H9 (cell line): ENCODE measurements around the gene DPYSL3. TPM values are rescaled to one million over a fixed set of nuclear protein-coding genes. Genes with fewer than 3 reads are reported as not detected.

Experiments used
- DNase-seq: peaks from one replicate; pipeline ENCODE4 v3.0.0-alpha.2; 2017
- H2AFZ ChIP-seq: one replicate; pipeline ENCODE4 v1.6.1; 2013; ENCODE audit warnings: mild to moderate bottlenecking, low read length, control low read depth, moderate library complexity
- H2AK5ac ChIP-seq: 2 replicates; pipeline ENCODE4 v1.6.1; 2013; ENCODE audit warnings: low read length, control low read depth, mixed read lengths; ENCODE audit not compliant: insufficient read length
- H2BK120ac ChIP-seq: one replicate; pipeline ENCODE4 v1.6.1; 2013; ENCODE audit warnings: low read depth, mild to moderate bottlenecking, low read length, control low read depth, inconsistent platforms; ENCODE audit not compliant: poor library complexity, severe bottlenecking
- H2BK12ac ChIP-seq: 2 replicates; pipeline ENCODE4 v1.6.1; 2013; ENCODE audit warnings: low read length, control low read depth, mixed read lengths, low read depth; ENCODE audit not compliant: insufficient read length
- H2BK15ac ChIP-seq: 2 replicates; pipeline ENCODE4 v1.6.1; 2013; ENCODE audit warnings: low read depth, low read length, control low read depth
- H2BK20ac ChIP-seq: one replicate; pipeline ENCODE4 v1.6.1; 2013; ENCODE audit warnings: low read depth, mild to moderate bottlenecking, low read length, control low read depth, inconsistent platforms; ENCODE audit not compliant: poor library complexity, severe bottlenecking
- H2BK5ac ChIP-seq: 2 replicates; pipeline ENCODE4 v1.6.1; 2013; ENCODE audit warnings: low read length, control low read depth, mixed read lengths; ENCODE audit not compliant: insufficient read length
- H3K14ac ChIP-seq: 2 replicates; pipeline ENCODE4 v1.6.1; 2013; ENCODE audit warnings: low read length, control low read depth; ENCODE audit not compliant: insufficient read depth
- H3K18ac ChIP-seq: 2 replicates; pipeline ENCODE4 v1.6.1; 2013; ENCODE audit warnings: low read depth, mild to moderate bottlenecking, mixed read lengths, low read length, control low read depth; ENCODE audit not compliant: insufficient read length
- H3K23ac ChIP-seq: 2 replicates; pipeline ENCODE4 v1.6.1; 2013; ENCODE audit warnings: low read length, control low read depth, mixed read lengths, low read depth; ENCODE audit not compliant: insufficient read length
- H3K23me2 ChIP-seq: 2 replicates; pipeline ENCODE4 v1.6.1; 2013; ENCODE audit warnings: low read depth, mild to moderate bottlenecking, mixed read lengths, low read length, control low read depth; ENCODE audit not compliant: insufficient read length, poor library complexity, severe bottlenecking
- H3K27ac ChIP-seq: 2 replicates; pipeline ENCODE4 v1.5.1; 2013; ENCODE audit warnings: low read length, control low read depth, mixed read lengths, low read depth; ENCODE audit not compliant: insufficient read length
- H3K27me3 ChIP-seq: 2 replicates; pipeline ENCODE4 v1.6.1; 2013; ENCODE audit warnings: low read length, control low read depth, inconsistent platforms; ENCODE audit not compliant: insufficient read depth
- H3K4ac ChIP-seq: 2 replicates; pipeline ENCODE4 v1.6.1; 2013; ENCODE audit warnings: low read depth, mild to moderate bottlenecking, control low read depth, inconsistent platforms, low read length, moderate library complexity
- H3K4me1 ChIP-seq: 2 replicates; pipeline ENCODE4 v1.6.1; 2013; ENCODE audit warnings: low read length, control low read depth, inconsistent platforms; ENCODE audit not compliant: insufficient read depth
- H3K4me2 ChIP-seq: 2 replicates; pipeline ENCODE4 v1.6.1; 2013; ENCODE audit warnings: low read length, control low read depth, mixed read lengths; ENCODE audit not compliant: insufficient read length, insufficient read depth
- H3K56ac ChIP-seq: 2 replicates; pipeline ENCODE4 v1.6.1; 2013; ENCODE audit warnings: low read depth, mild to moderate bottlenecking, mixed read lengths, low read length, control low read depth; ENCODE audit not compliant: insufficient read length
- H3K79me1 ChIP-seq: 2 replicates; pipeline ENCODE4 v1.6.1; 2013; ENCODE audit warnings: low read depth, mild to moderate bottlenecking, moderate library complexity, low read length, control low read depth, inconsistent platforms; ENCODE audit not compliant: insufficient read depth, poor library complexity, severe bottlenecking
- H3K79me2 ChIP-seq: 2 replicates; pipeline ENCODE4 v1.6.1; 2013; ENCODE audit warnings: low read length, control low read depth, inconsistent platforms; ENCODE audit not compliant: insufficient read depth
- H3K9ac ChIP-seq: 2 replicates; pipeline ENCODE4 v1.6.1; 2013; ENCODE audit warnings: low read length, control low read depth, mixed read lengths; ENCODE audit not compliant: insufficient read length; ENCODE audit errors: extremely low read depth
- H3K9me3 ChIP-seq: one replicate; pipeline ENCODE4 v1.6.1; 2013; ENCODE audit warnings: low read depth, low read length, inconsistent platforms; ENCODE audit not compliant: control insufficient read depth
- H3T11ph ChIP-seq: one replicate; pipeline ENCODE4 v1.6.1; 2013; ENCODE audit warnings: mild to moderate bottlenecking, low read length, control low read depth, inconsistent platforms
- H4K20me1 ChIP-seq: one replicate; pipeline ENCODE4 v1.6.1; 2013; ENCODE audit not compliant: control insufficient read depth, insufficient read length, insufficient read depth
- H4K5ac ChIP-seq: 2 replicates; pipeline ENCODE4 v1.6.1; 2013; ENCODE audit warnings: low read depth, mild to moderate bottlenecking, mixed read lengths, low read length, control low read depth; ENCODE audit not compliant: insufficient read length
- H4K8ac ChIP-seq: replicated peaks from 2 replicates; pipeline ENCODE4 v1.6.1; 2013; ENCODE audit warnings: low read length, control low read depth, mixed read lengths, low read depth; ENCODE audit not compliant: insufficient read length
- H4K91ac ChIP-seq: 2 replicates; pipeline ENCODE4 v1.6.1; 2013; ENCODE audit warnings: low read depth, mild to moderate bottlenecking, moderate library complexity, mixed read lengths, low read length, control low read depth; ENCODE audit not compliant: insufficient read length
- H3K27ac Mint-ChIP-seq, 3 experiments: 2 replicates in 2 of 3; 3 replicates in 1 of 3; pipeline ENCODE4 v1.8.0; 2020 to 2021; ENCODE audit warnings: mixed read lengths in 3 of 3, mild to moderate bottlenecking in 1 of 3, moderate library complexity in 1 of 3
- H3K27me3 Mint-ChIP-seq: 2 replicates; pipeline ENCODE4 v1.8.0; 2021; ENCODE audit warnings: low read depth, mild to moderate bottlenecking, moderate library complexity, mixed read lengths
- H3K36me3 Mint-ChIP-seq, 3 experiments: 2 replicates in 2 of 3; 3 replicates in 1 of 3; pipeline ENCODE4 v1.8.0; 2020 to 2021; ENCODE audit warnings: low read depth in 3 of 3, mixed read lengths in 3 of 3; ENCODE audit not compliant: insufficient read depth in 1 of 3
- H3K4me1 Mint-ChIP-seq, 2 experiments: 2 replicates each; pipeline ENCODE4 v1.8.0; 2020; ENCODE audit warnings: mixed read lengths in 2 of 2
- H3K4me3 Mint-ChIP-seq, 2 experiments: 2 replicates in 1 of 2; 3 replicates in 1 of 2; pipeline ENCODE4 v1.8.0; 2020 to 2021; ENCODE audit warnings: mild to moderate bottlenecking in 2 of 2, mixed read lengths in 2 of 2, moderate library complexity in 1 of 2
- H3K9me3 Mint-ChIP-seq, 2 experiments: 2 replicates in 1 of 2; 3 replicates in 1 of 2; pipeline ENCODE4 v1.8.0; 2020; ENCODE audit warnings: mild to moderate bottlenecking in 2 of 2, mixed read lengths in 2 of 2, moderate library complexity in 1 of 2
- WGBS: extraction: QIAGEN DNeasy Blood & Tissue Kit; methylation state at CpG from one replicate; pipeline ENCODE4 v1.1.7; 2013; ENCODE audit warnings: missing lambda C conversion rate, low lambda C conversion rate, mixed read lengths; ENCODE audit not compliant: insufficient read length; ENCODE audit errors: extremely low coverage; 5-methylcytosine and 5-hydroxymethylcytosine counted together
- total RNA-seq: library from RNA; stranded (reverse); gene quantifications from 2 replicates; pipeline ENCODE4 v1.2.1, GENCODE V29; 2021
- TF ChIP-seq, protein P1 (sequence below): fragments of 200-600 bp; sonication (generic); conservative IDR thresholded peaks from 3 replicates; pipeline ENCODE4 v1.8.0; 2021; ENCODE audit warnings: antibody characterized with exemption, mild to moderate bottlenecking

The DPYSL3 gene
- total RNA-seq, 1 experiment from 2014 or later = 515 TPM

DNA sequence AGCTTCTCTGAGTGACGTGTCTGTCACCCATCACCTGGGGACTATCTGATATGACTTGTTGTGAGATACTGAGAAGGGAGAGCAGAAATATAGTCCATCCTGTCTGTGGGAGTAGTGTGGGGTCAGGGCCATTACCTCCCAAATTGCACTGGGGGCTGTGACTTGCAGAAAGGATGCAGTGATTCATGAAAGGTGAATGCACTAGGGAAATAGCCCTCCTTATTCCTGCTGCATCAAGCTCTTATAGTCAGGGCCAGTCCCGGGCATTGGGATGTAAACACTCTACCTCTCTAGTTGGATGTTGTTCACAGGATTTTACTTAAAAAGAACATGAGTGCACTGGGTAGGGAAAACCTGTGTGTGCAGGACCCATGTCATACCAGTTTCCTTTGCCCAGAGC lies 150.3 kb downstream of the DPYSL3 start:
- no peak overlapping the region for H2BK20ac ChIP-seq
- peaks cover 2% of the 10 kb centered on the region in 2 experiments; a peak in 2 of 4 replicates for H3K4me1 Mint-ChIP-seq
- DNase-seq = no peak
- TF ChIP-seq, protein P1, sequence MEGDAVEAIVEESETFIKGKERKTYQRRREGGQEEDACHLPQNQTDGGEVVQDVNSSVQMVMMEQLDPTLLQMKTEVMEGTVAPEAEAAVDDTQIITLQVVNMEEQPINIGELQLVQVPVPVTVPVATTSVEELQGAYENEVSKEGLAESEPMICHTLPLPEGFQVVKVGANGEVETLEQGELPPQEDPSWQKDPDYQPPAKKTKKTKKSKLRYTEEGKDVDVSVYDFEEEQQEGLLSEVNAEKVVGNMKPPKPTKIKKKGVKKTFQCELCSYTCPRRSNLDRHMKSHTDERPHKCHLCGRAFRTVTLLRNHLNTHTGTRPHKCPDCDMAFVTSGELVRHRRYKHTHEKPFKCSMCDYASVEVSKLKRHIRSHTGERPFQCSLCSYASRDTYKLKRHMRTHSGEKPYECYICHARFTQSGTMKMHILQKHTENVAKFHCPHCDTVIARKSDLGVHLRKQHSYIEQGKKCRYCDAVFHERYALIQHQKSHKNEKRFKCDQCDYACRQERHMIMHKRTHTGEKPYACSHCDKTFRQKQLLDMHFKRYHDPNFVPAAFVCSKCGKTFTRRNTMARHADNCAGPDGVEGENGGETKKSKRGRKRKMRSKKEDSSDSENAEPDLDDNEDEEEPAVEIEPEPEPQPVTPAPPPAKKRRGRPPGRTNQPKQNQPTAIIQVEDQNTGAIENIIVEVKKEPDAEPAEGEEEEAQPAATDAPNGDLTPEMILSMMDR = no peak
- H3K4me1 ChIP-seq = no peaks in the 10 kb centered on the region; the same call in 1 of the 2 replicates
- H3K18ac ChIP-seq = no peak overlapping the region
- no peak overlapping the region for H4K91ac ChIP-seq
- H3K9ac ChIP-seq = no peak overlapping the region
- WGBS = no CpG with 5 or more reads among the region's 2 CpGs
- no peak overlapping the region; a peak in 1 of 7 replicates for H3K27ac Mint-ChIP-seq
- H3K23ac ChIP-seq = no peak overlapping the region
- no peaks in the 10 kb centered on the region for H3K23me2 ChIP-seq
- no peak overlapping the region for H3K14ac ChIP-seq
- H3K27ac ChIP-seq = no peak overlapping the region
- H3K79me1 ChIP-seq = no peaks in the 10 kb centered on the region
- H3K4me3 Mint-ChIP-seq = no peak overlapping the region
- no peak overlapping the region for H2BK5ac ChIP-seq
- no peaks in the 10 kb centered on the region for H4K20me1 ChIP-seq
- no peak overlapping the region for H2AK5ac ChIP-seq
- H2BK12ac ChIP-seq = no peak overlapping the region
- no peaks in the 10 kb centered on the region for H3K27me3 ChIP-seq
- no peak overlapping the region for H3K4me2 ChIP-seq
- H3T11ph ChIP-seq = no peak overlapping the region
- H3K36me3 Mint-ChIP-seq = no peaks in the 10 kb centered on the region
- H3K56ac ChIP-seq = no peak overlapping the region
- H3K9me3 Mint-ChIP-seq = no peaks in the 10 kb centered on the region
- no peak overlapping the region for H2BK120ac ChIP-seq
- no peaks in the 10 kb centered on the region for H3K9me3 ChIP-seq
- no peaks in the 10 kb centered on the region; the same call in 1 of the 2 replicates for H3K27me3 Mint-ChIP-seq
- H2BK15ac ChIP-seq = no peak overlapping the region
- H4K8ac ChIP-seq = no peak overlapping the region
- no peak overlapping the region for H4K5ac ChIP-seq
- H3K79me2 ChIP-seq = no peaks in the 10 kb centered on the region
- no peak overlapping the region for H3K4ac ChIP-seq
- H2AFZ ChIP-seq = no peak overlapping the region
